GM13977 (cell line): ENCODE measurements around the gene ENTPD6.

Experiments used
- DNase-seq: peaks from one replicate; pipeline ENCODE4 v3.0.0; 2012; ENCODE audit warnings: low spot score
- CTCF ChIP-seq: IDR thresholded peaks from 2 replicates; pipeline ENCODE4 v1.5.1; 2012; ENCODE audit warnings: mild to moderate bottlenecking, control low read depth; ENCODE audit not compliant: insufficient read depth; ENCODE audit errors: extremely low read depth, missing control alignments
- in situ Hi-C: fragments of 300-500 bp; cut with MboI; formaldehyde crosslinking; loops from one replicate; pipeline ENCODE4 v1.12.0; 2022; ENCODE audit warnings: low sequenced_read_pairs, low pct_unique_long_range_greater_than_20kb, mixed read lengths, inconsistent platforms; ENCODE audit not compliant: unreplicated experiment

Gene ENTPD6

GRCh38 chr20:25250508-25250907 is 55.0 kb downstream of the ENTPD6 start:
- TF ChIP-seq CTCF = no peak
- in situ Hi-C loops = no loop called here
- DNase-seq = no peak

GRCh38 chr20:25251019-25251418 is 55.5 kb downstream of the ENTPD6 start:
- no peak for DNase-seq
- no peak for TF ChIP-seq CTCF
- in situ Hi-C loops = no loop called here

GRCh38 chr20:25251558-25251957 is 56.0 kb downstream of the ENTPD6 start:
- in situ Hi-C loops = no loop called here
- no peak for TF ChIP-seq CTCF
- DNase-seq = no peak

GRCh38 chr20:25252230-25252651 is 56.7 kb downstream of the ENTPD6 start:
- DNase-seq = no peak
- no peak for TF ChIP-seq CTCF

GRCh38 chr20:25252686-25253421 is 57.3 kb downstream of the ENTPD6 start:
- in situ Hi-C loops = no loop called here
- no peak for DNase-seq
- TF ChIP-seq CTCF = no peak

More at GRCh38 chr20:25252230-25252651, 56.7 kb downstream of the ENTPD6 start:
- in situ Hi-C loops = no loop called here

GRCh38 chr20:25253606-25254275 is 58.2 kb downstream of the ENTPD6 start:
- no peak for TF ChIP-seq CTCF
- DNase-seq = no peak
- in situ Hi-C loops = no loop called here
